Measurements from ENCODE around the gene SKP2.

DNA sequence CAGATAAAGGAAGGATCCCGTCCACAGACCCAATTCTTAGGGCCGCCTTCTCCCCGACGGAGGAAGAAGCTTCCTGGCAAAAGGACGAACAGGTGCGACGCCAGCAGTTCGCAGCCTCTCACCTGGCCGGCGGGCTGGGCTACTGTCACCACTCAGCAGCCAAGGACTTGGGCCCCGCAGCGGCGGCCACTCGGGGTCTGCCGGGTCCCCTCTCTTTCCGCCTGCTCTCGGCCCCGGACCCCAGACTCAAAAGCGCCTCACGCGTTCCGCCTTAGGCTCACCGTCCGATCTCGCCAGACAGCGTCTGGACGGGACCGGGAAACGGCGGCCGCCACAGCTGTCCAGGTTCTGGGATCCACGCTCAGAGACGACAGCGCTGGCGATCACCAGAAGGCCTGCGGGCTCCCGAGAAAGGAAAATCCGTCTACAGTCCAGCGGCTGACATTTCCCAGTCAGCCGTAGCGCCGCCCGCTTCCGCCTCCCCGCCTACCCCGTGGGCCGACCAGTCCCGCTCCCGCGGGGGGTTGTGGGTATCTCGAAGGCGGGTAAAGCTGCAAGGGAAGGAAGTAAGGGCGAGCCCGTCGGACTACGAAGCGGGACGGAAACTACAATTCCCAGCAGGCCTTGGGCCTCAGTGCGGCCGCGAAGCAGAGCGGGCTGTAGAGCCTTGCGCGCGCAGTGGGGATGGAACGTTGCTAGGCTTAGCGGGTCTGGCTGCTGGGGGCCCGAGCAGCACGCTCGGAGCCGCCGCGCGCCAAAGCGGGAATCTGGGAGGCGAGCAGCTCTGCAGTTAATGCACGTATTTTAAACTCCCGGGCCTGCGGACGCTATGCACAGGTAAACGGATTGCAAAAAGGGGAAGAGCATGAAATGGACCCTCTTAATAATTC, at the start of gene SKP2, which contains the start of gene LMBRD2:
- TF ChIP-seq POLR2A (IDR thresholded peaks at IDR 0.05) (peak in 3 of 4 donors; percentile 50 to 74 (median 67)), POLR2AphosphoS5 (IDR thresholded peaks at IDR 0.05) (peak; percentile 70 to 92)

Data from upper lobe of left lung (tissue), 4 donors.